Thoracic aorta (tissue), 2 donors: ENCODE measurements around the gene MOV10L1. TPM values are rescaled to one million over a fixed set of nuclear protein-coding genes. Genes with fewer than 3 reads are reported as not detected.
A peak's percentile ranks its signal among the peaks of the same experiment; 100 is the strongest.
"Not testable (repeated sequence)": the region's sequence is repeated elsewhere in the genome, so short reads cannot be mapped to it uniquely, and the experiment has no call there.

Source experiments
- ATAC-seq: fragments of 150-250 bp; one replicate; pipeline ENCODE4 v1.8.0; 2017; ENCODE audit warnings: low read depth; ENCODE audit not compliant: insufficient number of reproducible peaks, low FRiP score
- DNase-seq: peaks from one replicate; pipeline ENCODE4 v3.0.0-alpha.2; 2020; ENCODE audit warnings: low spot score
- H3K27ac ChIP-seq, 2 donors: fragments of 200-600 bp; sonication (generic); 1 replicate in 1 of 2; 2 replicates in 1 of 2; pipeline ENCODE4 v1.5.1; 2016; ENCODE audit warnings: mild to moderate bottlenecking in 2 of 2, moderate library complexity in 2 of 2
- H3K27me3 ChIP-seq: fragments of 200-600 bp; sonication (generic); replicated peaks from 2 replicates; pipeline ENCODE4 v1.6.0; 2016; ENCODE audit warnings: mild to moderate bottlenecking; ENCODE audit not compliant: insufficient read depth
- H3K36me3 ChIP-seq: fragments of 200-600 bp; sonication (generic); one replicate; pipeline ENCODE4 v1.5.1; 2016
- H3K4me1 ChIP-seq, 2 donors: fragments of 200-600 bp; sonication (generic); 1 replicate in 1 of 2; 2 replicates in 1 of 2; pipeline versions ENCODE4 v1.5.1 to v1.6.0; 2016; ENCODE audit warnings: low read depth in 2 of 2, mild to moderate bottlenecking in 1 of 2; ENCODE audit not compliant: control insufficient read depth in 1 of 2
- H3K4me3 ChIP-seq: fragments of 200-600 bp; sonication (generic); 2 replicates; pipeline ENCODE4 v1.5.1; 2016; ENCODE audit warnings: mild to moderate bottlenecking
- H3K9me3 ChIP-seq: fragments of 200-600 bp; sonication (generic); 2 replicates; pipeline ENCODE4 v1.5.1; 2016
- total RNA-seq, 2 donors: library from RNA; depleted of rRNA; stranded (reverse); fragments of >200 nt; gene quantifications; one replicate each; pipeline versions ENCODE4 v1.1.0 to v1.2.3, GENCODE V29; 2016
- TF ChIP-seq, protein P1 (sequence below): fragments of 200-600 bp; sonication (generic); IDR thresholded peaks from one replicate; pipeline ENCODE4 v1.5.1; 2019; ENCODE audit warnings: antibody characterized with exemption

Gene MOV10L1
- total RNA-seq, 2 donors from 2014 or later = 4.6 to 7.4 TPM

DNA sequence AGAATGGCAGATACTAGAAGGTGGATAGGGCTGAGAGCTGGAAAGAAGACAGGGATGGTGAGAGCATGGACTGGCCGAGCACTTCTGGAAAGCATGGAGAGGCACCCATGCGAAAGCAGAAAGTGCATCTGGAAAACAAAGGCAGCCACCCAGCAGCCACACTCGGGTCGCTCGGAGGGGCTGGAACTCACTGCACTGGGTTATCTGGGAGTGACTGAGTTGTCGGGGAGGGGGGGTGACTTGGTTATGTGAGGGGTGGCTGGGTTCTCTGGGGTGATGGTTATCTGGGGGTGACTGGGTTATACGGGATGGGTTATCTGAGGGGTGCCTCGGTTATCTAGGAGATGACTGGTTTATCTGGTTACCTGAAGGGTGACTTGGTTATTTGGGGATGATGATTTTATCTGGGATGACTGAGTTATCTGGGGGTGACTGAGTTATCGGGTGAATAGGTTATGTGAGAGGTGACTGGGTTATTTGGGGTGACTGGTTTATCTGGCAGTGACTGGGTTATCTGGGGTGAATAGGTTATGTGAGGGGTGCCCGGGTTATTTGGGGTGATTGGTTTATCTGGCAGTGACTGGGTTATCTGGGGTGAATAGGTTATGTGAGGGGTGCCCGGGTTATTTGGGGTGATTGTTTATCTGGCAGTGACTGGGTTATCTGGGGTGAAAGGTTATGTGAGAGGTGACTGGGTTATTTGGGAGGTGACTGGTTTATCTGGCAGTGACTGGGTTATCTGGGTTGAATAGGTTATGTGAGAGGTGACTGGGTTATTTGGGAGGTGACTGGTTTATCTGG, 78.1 kb downstream of the MOV10L1 start:
- no peak for ATAC-seq
- DNase-seq = no peak
- Histone ChIP-seq H3K27me3 (no peaks in the 10 kb centered on the region), H3K27ac (no peak overlapping the region), H3K4me3 (no peak overlapping the region), H3K9me3 (no peaks in the 10 kb centered on the region), H3K4me1 (peaks cover 3 to 13% of the 10 kb centered on the region in 2 donors), H3K36me3 (no peaks in the 10 kb centered on the region)
- TF ChIP-seq, protein P1, sequence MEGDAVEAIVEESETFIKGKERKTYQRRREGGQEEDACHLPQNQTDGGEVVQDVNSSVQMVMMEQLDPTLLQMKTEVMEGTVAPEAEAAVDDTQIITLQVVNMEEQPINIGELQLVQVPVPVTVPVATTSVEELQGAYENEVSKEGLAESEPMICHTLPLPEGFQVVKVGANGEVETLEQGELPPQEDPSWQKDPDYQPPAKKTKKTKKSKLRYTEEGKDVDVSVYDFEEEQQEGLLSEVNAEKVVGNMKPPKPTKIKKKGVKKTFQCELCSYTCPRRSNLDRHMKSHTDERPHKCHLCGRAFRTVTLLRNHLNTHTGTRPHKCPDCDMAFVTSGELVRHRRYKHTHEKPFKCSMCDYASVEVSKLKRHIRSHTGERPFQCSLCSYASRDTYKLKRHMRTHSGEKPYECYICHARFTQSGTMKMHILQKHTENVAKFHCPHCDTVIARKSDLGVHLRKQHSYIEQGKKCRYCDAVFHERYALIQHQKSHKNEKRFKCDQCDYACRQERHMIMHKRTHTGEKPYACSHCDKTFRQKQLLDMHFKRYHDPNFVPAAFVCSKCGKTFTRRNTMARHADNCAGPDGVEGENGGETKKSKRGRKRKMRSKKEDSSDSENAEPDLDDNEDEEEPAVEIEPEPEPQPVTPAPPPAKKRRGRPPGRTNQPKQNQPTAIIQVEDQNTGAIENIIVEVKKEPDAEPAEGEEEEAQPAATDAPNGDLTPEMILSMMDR = no peak

DNA sequence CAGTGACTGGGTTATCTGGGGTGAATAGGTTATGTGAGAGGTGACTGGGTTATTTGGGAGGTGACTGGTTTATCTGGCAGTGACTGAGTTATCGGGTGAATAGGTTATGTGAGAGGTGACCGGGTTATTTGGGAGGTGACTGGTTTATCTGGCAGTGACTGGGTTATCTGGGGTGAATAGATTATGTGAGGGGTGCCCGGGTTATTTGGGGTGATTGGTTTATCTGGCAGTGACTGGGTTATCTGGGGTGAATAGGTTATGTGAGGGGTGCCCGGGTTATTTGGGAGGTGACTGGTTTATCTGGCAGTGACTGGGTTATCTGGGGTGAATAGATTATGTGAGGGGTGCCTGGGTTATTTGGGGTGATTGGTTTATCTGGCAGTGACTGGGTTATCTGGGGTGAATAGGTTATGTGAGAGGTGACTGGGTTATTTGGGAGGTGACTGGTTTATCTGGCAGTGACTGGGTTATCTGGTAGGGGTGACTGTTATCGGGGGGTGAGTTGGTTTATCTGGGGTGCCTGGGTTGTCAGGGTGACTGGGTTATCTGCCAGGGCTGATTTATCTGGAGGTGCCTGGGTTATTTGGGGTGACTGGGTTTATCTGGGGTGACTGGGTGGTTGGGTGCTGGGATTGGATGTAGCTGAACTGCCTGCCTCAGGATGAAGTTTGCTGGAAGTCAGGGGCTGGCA, 78.8 kb downstream of the MOV10L1 start:
- H3K27ac ChIP-seq, H3K36me3 ChIP-seq, H3K9me3 ChIP-seq, H3K4me3 ChIP-seq, DNase-seq, ATAC-seq, H3K27me3 ChIP-seq: not testable (repeated sequence)
- peaks cover 3 to 13% of the 10 kb centered on the region in 2 donors for H3K4me1 ChIP-seq

DNA sequence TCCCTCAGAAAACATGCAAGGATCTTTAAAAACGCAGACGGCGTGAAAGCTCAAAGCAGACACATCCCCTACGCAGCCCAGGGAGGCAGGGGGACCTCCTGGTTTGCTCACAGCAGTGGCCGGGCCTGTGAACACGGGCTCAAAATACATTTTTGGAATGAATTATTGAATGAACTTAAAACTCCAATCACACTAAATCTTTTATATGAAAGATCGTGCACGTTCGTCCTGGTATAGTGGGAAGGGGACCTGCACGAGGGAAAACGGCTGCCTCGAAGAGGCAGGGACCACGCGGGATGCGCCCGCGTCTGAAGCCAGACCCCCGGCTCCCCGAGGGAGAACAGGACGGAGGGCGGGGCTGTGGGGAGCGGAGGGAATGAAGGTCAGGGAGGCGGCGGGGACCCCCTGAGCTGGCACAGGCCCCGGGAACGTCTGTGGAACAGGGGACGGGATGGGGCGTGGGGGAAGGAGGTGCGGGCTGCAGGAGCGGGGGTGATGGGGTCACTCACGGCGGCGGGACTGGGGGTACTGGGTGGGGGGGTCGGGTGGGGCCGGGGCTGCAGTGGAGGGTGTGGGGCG, 79.5 kb downstream of the MOV10L1 start:
- DNase-seq = no peak
- no peak overlapping the region for H3K27ac ChIP-seq
- H3K4me1 ChIP-seq = peaks cover 3 to 13% of the 10 kb centered on the region in 2 donors
- no peak for ATAC-seq
- no peaks in the 10 kb centered on the region for H3K9me3 ChIP-seq
- TF ChIP-seq, protein P1 = no peak
- H3K27me3 ChIP-seq = no peaks in the 10 kb centered on the region
- no peaks in the 10 kb centered on the region for H3K36me3 ChIP-seq
- peak overlapping the region; percentile 70 for H3K4me3 ChIP-seq

DNA sequence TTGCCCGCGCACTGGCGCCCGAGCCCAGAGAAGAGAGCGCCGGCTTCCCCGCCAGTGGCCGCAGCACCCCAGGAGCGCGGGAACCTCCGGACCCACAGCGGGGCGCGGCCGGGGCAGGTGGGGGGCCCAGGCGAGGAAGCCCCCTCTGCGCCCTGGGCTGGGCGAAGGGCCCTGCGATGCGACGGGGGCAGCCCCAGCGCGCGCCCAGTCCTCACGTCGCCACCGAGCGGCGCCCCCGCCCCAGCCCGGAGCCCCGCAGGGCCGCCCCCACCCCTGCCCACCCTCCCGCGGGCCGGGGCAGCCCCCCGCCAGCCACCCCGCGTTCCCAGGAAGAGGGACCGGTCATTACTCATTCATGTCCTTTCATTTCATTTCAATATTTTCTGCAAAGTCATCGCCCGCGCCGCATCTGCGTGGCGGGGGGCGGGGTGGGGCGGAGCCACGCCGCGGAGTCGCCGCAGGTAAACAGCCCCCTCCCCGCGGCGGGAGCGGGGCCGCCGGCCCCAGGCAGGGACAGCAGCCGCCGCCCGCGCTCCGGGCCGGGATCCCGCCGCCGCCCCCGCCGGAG, 80.1 kb downstream of the MOV10L1 start:
- TF ChIP-seq, protein P1 = no peak
- Histone ChIP-seq H3K4me1 (peaks cover 3 to 13% of the 10 kb centered on the region in 2 donors), H3K27ac (no peak overlapping the region), H3K4me3 (peak overlapping the region; percentile 70), H3K9me3 (no peaks in the 10 kb centered on the region), H3K27me3 (no peaks in the 10 kb centered on the region), H3K36me3 (no peaks in the 10 kb centered on the region)
- DNase-seq (no peak), ATAC-seq (no peak)

DNA sequence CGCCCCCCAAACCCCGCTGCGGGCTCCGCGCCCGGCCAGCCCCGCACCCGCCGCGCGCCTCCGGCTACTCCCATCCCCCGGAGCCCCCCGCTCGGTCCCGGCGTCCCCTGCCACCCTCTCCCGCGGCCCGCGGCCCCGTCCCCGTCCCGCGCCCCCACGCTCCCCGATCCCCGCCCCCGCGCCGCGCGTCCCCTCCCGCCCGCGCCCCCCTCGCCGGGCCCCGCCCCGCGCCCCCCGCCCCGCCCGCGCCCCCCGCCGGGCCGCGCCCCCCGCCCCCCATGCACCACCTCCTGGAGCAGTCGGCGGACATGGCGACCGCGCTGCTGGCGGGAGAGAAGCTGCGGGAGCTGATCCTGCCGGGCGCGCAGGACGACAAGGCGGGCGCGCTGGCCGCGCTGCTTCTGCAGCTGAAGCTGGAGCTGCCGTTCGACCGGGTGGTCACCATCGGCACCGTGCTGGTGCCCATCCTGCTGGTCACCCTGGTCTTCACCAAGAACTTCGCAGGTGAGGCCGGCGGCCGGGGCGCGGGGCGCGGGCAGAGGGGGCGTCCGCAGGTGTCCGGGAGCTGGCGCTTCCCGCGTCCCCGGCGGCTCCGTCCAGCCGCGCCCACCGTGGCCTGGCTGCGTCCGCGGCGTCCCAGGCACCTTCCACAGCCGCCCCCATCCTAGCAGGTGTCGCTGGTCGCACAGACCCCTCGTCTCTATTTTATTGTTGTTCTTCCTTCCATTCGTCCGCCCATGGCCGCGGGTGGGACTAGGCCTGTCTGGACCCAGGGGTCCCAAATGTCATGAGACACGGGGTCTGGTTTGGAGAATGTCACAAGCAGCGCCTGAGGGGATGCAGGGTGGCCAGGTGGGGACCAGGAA, 80.9 kb downstream of the MOV10L1 start, which contains the start of gene PANX2:
Gene PANX2 (plus strand): TSS at position 279 of the 866 bp plus-strand sequence. CDS start 0 bp downstream, at position 279.
- ATAC-seq (no peak), DNase-seq (no peak)
- Histone ChIP-seq H3K36me3 (no peaks in the 10 kb centered on the region), H3K27ac (no peak within 1 kb of the TSS), H3K27me3 (no peaks in the 10 kb centered on the region), H3K9me3 (no peaks in the 10 kb centered on the region), H3K4me3 (peak within 1 kb of the TSS; percentile 70), H3K4me1 (peaks cover 3 to 13% of the 10 kb centered on the region in 2 donors)
- TF ChIP-seq, protein P1 = no peak
